ENCODE results near the gene ASB6. TPM values are rescaled to one million over a fixed set of nuclear protein-coding genes. Genes with fewer than 3 reads are reported as not detected.
"Not testable (repeated sequence)": the region's sequence is repeated elsewhere in the genome, so short reads cannot be mapped to it uniquely, and the experiment has no call there.

The ASB6 gene
- total RNA-seq, 1 donor from 2014 or later: 10.1 TPM

GRCh38 chr9:129643706-129644105 lies 1.8 kb upstream of the ASB6 start:
- DNase-seq: no peak

GRCh38 chr9:129640871-129641749 lies 841 bp downstream of the ASB6 start:
- DNase-seq: no peak

GRCh38 chr9:129640086-129640870 lies 1.7 kb downstream of the ASB6 start:
- no peak for DNase-seq

GRCh38 chr9:129639756-129640085 lies 2.2 kb downstream of the ASB6 start:
- no peak for DNase-seq

GRCh38 chr9:129639034-129639630 lies 2.8 kb downstream of the ASB6 start:
- DNase-seq: no peak

- no peak for DNase-seq
Measured at GRCh38 chr9:129637673-129638439, 4.1 kb downstream of the ASB6 start.

- no peak for DNase-seq
Measured at GRCh38 chr9:129637102-129637501, 4.8 kb downstream of the ASB6 start.

GRCh38 chr9:129636343-129636742 lies 5.6 kb downstream of the ASB6 start:
- DNase-seq: not testable (repeated sequence)

GRCh38 chr9:129635099-129636065 lies 6.6 kb downstream of the ASB6 start:
- DNase-seq: no peak

GRCh38 chr9:129633848-129634247 lies 8.1 kb downstream of the ASB6 start:
- no peak for DNase-seq

GRCh38 chr9:129633207-129633606 lies 8.7 kb downstream of the ASB6 start:
- DNase-seq: no peak

GRCh38 chr9:129632460-129632859 lies 9.5 kb downstream of the ASB6 start:
- no peak for DNase-seq

- no peak for DNase-seq
Measured at GRCh38 chr9:129631674-129632129, 10.2 kb downstream of the ASB6 start.

- no peak for DNase-seq
Measured at GRCh38 chr9:129630967-129631673, 10.8 kb downstream of the ASB6 start.

- no peak for DNase-seq
Measured at GRCh38 chr9:129629251-129629820, 12.6 kb downstream of the ASB6 start.

GRCh38 chr9:129628709-129629108 lies 13.2 kb downstream of the ASB6 start:
- no peak for DNase-seq

GRCh38 chr9:129627556-129628440 lies 14.2 kb downstream of the ASB6 start:
- no peak for DNase-seq

- DNase-seq: no peak
Measured at GRCh38 chr9:129626625-129627284, 15.2 kb downstream of the ASB6 start.
